ENCODE measurements around the gene CTSS. TPM values are rescaled to one million over a fixed set of nuclear protein-coding genes. Genes with fewer than 3 reads are reported as not detected.

Gene CTSS
- total and polyA plus RNA-seq, 8 donors, result 5.8 to 194 (median 44.3) TPM

GRCh38 chr1:150793221-150793620 is 27.6 kb upstream of the CTSS start:
- Histone ChIP-seq H3K27me3 (no peaks in the 10 kb centered on the region), H3K4me1 (peaks cover 0 to 19% (median 0%) of the 10 kb centered on the region in 4 donors), H3K27ac (no peak overlapping the region), H3K4me3 (no peak overlapping the region), H3K9me3 (no peaks in the 10 kb centered on the region), H3K36me3 (peaks cover 4 to 37% (median 35%) of the 10 kb centered on the region in 4 donors)
- 68 to 84% (median 74%) methylated on average over 1 of the region's 1 CpG for WGBS, 5 donors
- no peak for TF ChIP-seq POLR2AphosphoS5 (IDR thresholded peaks at IDR 0.05)
- TF ChIP-seq EP300 (IDR thresholded peaks at IDR 0.05), result no peak
- no peak for TF ChIP-seq CTCF (IDR thresholded peaks at IDR 0.05)
- TF ChIP-seq POLR2A (IDR thresholded peaks at IDR 0.05), result no peak
- intact Hi-C loops (cut with DNase I; ENCODE audit: low total_unique reads), result no loop called here
- DNase-seq, result no peak

GRCh38 chr1:150791585-150791984 is 26.0 kb upstream of the CTSS start:
- peaks cover 3 to 21% (median 19%) of the 10 kb centered on the region in 4 donors for H3K36me3 ChIP-seq
- DNase-seq, result no peak
- WGBS, 5 donors, result 83 to 96% (median 93%) methylated on average over 4 of the region's 4 CpGs
- H3K9me3 ChIP-seq, result no peaks in the 10 kb centered on the region
- no peaks in the 10 kb centered on the region for H3K27me3 ChIP-seq
- H3K27ac ChIP-seq, result no peak overlapping the region
- H3K4me3 ChIP-seq, result no peak overlapping the region
- H3K4me1 ChIP-seq, result peaks cover 0 to 19% (median 0%) of the 10 kb centered on the region in 4 donors
- intact Hi-C loops (cut with DNase I; ENCODE audit: low total_unique reads), result no loop called here
- TF ChIP-seq EP300 (IDR thresholded peaks at IDR 0.05) (no peak), POLR2AphosphoS5 (IDR thresholded peaks at IDR 0.05) (no peak), POLR2A (IDR thresholded peaks at IDR 0.05) (no peak), CTCF (IDR thresholded peaks at IDR 0.05) (no peak)

- Histone ChIP-seq H3K27ac (no peak overlapping the region), H3K36me3 (no peaks in the 10 kb centered on the region), H3K27me3 (no peaks in the 10 kb centered on the region), H3K4me1 (peaks cover 0 to 19% (median 0%) of the 10 kb centered on the region in 4 donors), H3K9me3 (no peaks in the 10 kb centered on the region), H3K4me3 (no peak overlapping the region)
- WGBS, 5 donors, result 55 to 76% (median 66%) methylated on average over 4 of the region's 4 CpGs
- intact Hi-C loops (cut with DNase I; ENCODE audit: low total_unique reads), result no loop called here
- no peak for DNase-seq
- TF ChIP-seq POLR2AphosphoS5 (IDR thresholded peaks at IDR 0.05), result no peak
- no peak for TF ChIP-seq EP300 (IDR thresholded peaks at IDR 0.05)
- TF ChIP-seq CTCF (IDR thresholded peaks at IDR 0.05), result no peak
- TF ChIP-seq POLR2A (IDR thresholded peaks at IDR 0.05), result no peak
Observed at GRCh38 chr1:150789396-150789795, 23.8 kb upstream of the CTSS start.

GRCh38 chr1:150788946-150789345 is 23.4 kb upstream of the CTSS start:
- WGBS, 5 donors, result 75 to 95% (median 89%) methylated on average over 4 of the region's 4 CpGs
- no peak overlapping the region for H3K4me3 ChIP-seq
- no peak overlapping the region for H3K27ac ChIP-seq
- intact Hi-C loops (cut with DNase I; ENCODE audit: low total_unique reads), result no loop called here
- no peaks in the 10 kb centered on the region for H3K36me3 ChIP-seq
- H3K27me3 ChIP-seq, result no peaks in the 10 kb centered on the region
- no peaks in the 10 kb centered on the region for H3K9me3 ChIP-seq
- peaks cover 0 to 19% (median 0%) of the 10 kb centered on the region in 4 donors for H3K4me1 ChIP-seq
- TF ChIP-seq EP300 (IDR thresholded peaks at IDR 0.05) (no peak), CTCF (IDR thresholded peaks at IDR 0.05) (no peak), POLR2AphosphoS5 (IDR thresholded peaks at IDR 0.05) (no peak), POLR2A (IDR thresholded peaks at IDR 0.05) (no peak)
- no peak for DNase-seq
